B cell (primary cell): Measurements from ENCODE around the gene C14orf180.

Experiments used
- CTCF ChIP-seq: fragments of 200-600 bp; IDR thresholded peaks from one replicate; pipeline ENCODE4 v1.8.0; 2022; ENCODE audit warnings: antibody characterized with exemption, mild to moderate bottlenecking
- EZH2 ChIP-seq: IDR thresholded peaks from 2 replicates; pipeline ENCODE4 v1.6.1; 2012; ENCODE audit warnings: borderline replicate concordance, low read depth, mild to moderate bottlenecking, moderate library complexity, low read length; ENCODE audit not compliant: insufficient read depth, poor library complexity, severe bottlenecking

- TF ChIP-seq CTCF (no peak), EZH2 (no peak)
These were observed 26.1 kb upstream of the C14orf180 start for GRCh38 chr14:104553166-104554087.
